Panc1 (cell line): ENCODE measurements around the gene SEC16A. TPM values are rescaled to one million over a fixed set of nuclear protein-coding genes. Genes with fewer than 3 reads are reported as not detected.

Experiments
- ATAC-seq: fragments of 200-7000 bp; cut with Tn5 transposase; 2 replicates; pipeline ENCODE4 v1.9.1; 2020; ENCODE audit warnings: mild to moderate bottlenecking, moderate library complexity
- BruUV-seq: library from RNA; stranded (reverse); fragments of 400-500 nt; replicated peaks from 2 replicates; lab custom pipeline; 2021; lab: Mats Ljungman, UMichigan
- CTCF ChIA-PET: fragments of 300-600 bp; sonication (Branson Sonifier 250); formaldehyde crosslinking; loops from one replicate; lab custom pipeline; 2022; ENCODE audit warnings: antibody characterized with exemption; lab: Charles Lee
- POLR2A ChIA-PET: fragments of 300-600 bp; sonication (Branson Sonifier 250); formaldehyde crosslinking; loops from one replicate; lab custom pipeline; 2022; ENCODE audit warnings: antibody characterized with exemption; lab: Charles Lee
- DNase-seq: peaks from one replicate; pipeline ENCODE4 v3.0.0-alpha.2; 2010; ENCODE audit warnings: low read depth, low spot score
- H3K27ac ChIP-seq: 2 replicates; pipeline ENCODE4 v1.5.1; 2011; ENCODE audit warnings: mild to moderate bottlenecking, low read length, inconsistent platforms
- H3K27me3 ChIP-seq: fragments of 200-500 bp; sonication (Bioruptor generic); 2 replicates; pipeline ENCODE4 v1.6.0; 2014; ENCODE audit warnings: low read length, inconsistent platforms; ENCODE audit not compliant: control insufficient read depth, insufficient read depth
- H3K36me3 ChIP-seq: fragments of 200-500 bp; sonication (Bioruptor generic); 2 replicates; pipeline ENCODE4 v1.5.1; 2014; ENCODE audit warnings: inconsistent platforms, mild to moderate bottlenecking, low read length, moderate library complexity; ENCODE audit not compliant: control insufficient read depth, insufficient read depth
- H3K4me1 ChIP-seq: 2 replicates; pipeline ENCODE4 v1.5.1; 2011; ENCODE audit warnings: inconsistent platforms, mild to moderate bottlenecking, low read length, moderate library complexity; ENCODE audit not compliant: control insufficient read depth, insufficient read depth
- H3K4me3 ChIP-seq, 2 experiments: 2 replicates each; pipeline ENCODE4 v1.5.1; 2011 to 2012; ENCODE audit warnings: low read depth in 2 of 2, low read length in 2 of 2, mild to moderate bottlenecking in 2 of 2, inconsistent platforms in 1 of 2, moderate library complexity in 1 of 2
- H3K9me3 ChIP-seq: fragments of 200-500 bp; sonication (Bioruptor generic); 2 replicates; pipeline ENCODE4 v1.5.1; 2014; ENCODE audit warnings: low read depth, mild to moderate bottlenecking, inconsistent platforms, low read length, moderate library complexity; ENCODE audit not compliant: control insufficient read depth, insufficient read depth
- CTCF ChIP-seq: fragments of 450-650 bp; IDR thresholded peaks from 2 replicates; pipeline ENCODE4 v1.5.1; 2017; ENCODE audit warnings: mild to moderate bottlenecking
- POLR2AphosphoS5 ChIP-seq: IDR thresholded peaks from 2 replicates; pipeline ENCODE4 v1.6.1; 2012; ENCODE audit warnings: mild to moderate bottlenecking, low read depth, low read length, moderate library complexity
- REST ChIP-seq, 2 experiments: IDR thresholded peaks; 2 replicates each; pipeline ENCODE4 v1.6.1; 2011 to 2012; ENCODE audit warnings: low read depth in 2 of 2, control low read depth in 1 of 2, low read length in 1 of 2, mild to moderate bottlenecking in 1 of 2, moderate library complexity in 1 of 2; ENCODE audit not compliant: insufficient read depth in 1 of 2
- SIN3A ChIP-seq: IDR thresholded peaks from 2 replicates; pipeline ENCODE4 v1.6.1; 2012; ENCODE audit warnings: low read depth, mild to moderate bottlenecking, low read length, moderate library complexity, borderline replicate concordance; ENCODE audit not compliant: insufficient read depth
- TCF7L2 ChIP-seq: IDR thresholded peaks from 2 replicates; pipeline ENCODE4 v1.6.1; 2011; ENCODE audit warnings: mild to moderate bottlenecking, low read depth, low read length, inconsistent platforms
- in situ Hi-C: cut with HindIII; loops from 2 replicates; pipeline ENCODE4 v1.10.0; 2016; ENCODE audit warnings: low sequenced_read_pairs, low pct_unique_long_range_greater_than_20kb
- intact Hi-C: fragments of 100-400 bp; cut with micrococcal nuclease; formaldehyde crosslinking; loops from one replicate; pipeline ENCODE4 v1.10.0; 2022; ENCODE audit not compliant: unreplicated experiment
- total RNA-seq: library from RNA; stranded (reverse); gene quantifications from one replicate; pipeline ENCODE4 v1.2.1, GENCODE V29; 2021; ENCODE audit not compliant: unreplicated experiment

The SEC16A gene
- total RNA-seq, 1 experiment from 2014 or later: 76.5 TPM

GRCh38 chr9:136474021-136474640 lies 8.7 kb downstream of the SEC16A start:
- intact Hi-C loops (no loop called here), in situ Hi-C loops (no loop called here)
- H3K4me3 ChIP-seq: no peak overlapping the region
- peaks cover 7% of the 10 kb centered on the region for H3K36me3 ChIP-seq
- no peak for ATAC-seq
- no peak for DNase-seq
- no peaks in the 10 kb centered on the region for H3K27me3 ChIP-seq
- BruUV-seq: no TSS peak
- no peak overlapping the region for H3K27ac ChIP-seq
- H3K4me1 ChIP-seq: no peaks in the 10 kb centered on the region
- ChIA-PET CTCF (no interaction called here), POLR2A (no interaction called here)
- no peaks in the 10 kb centered on the region for H3K9me3 ChIP-seq
- TF ChIP-seq REST (IDR thresholded peaks at IDR 0.05; ENCODE audit: insufficient read depth in 1 of 2, low read depth in 2 of 2, low read length in 1 of 2): no peak
- no peak for TF ChIP-seq TCF7L2
- no peak for TF ChIP-seq CTCF
- TF ChIP-seq POLR2AphosphoS5: no peak
- TF ChIP-seq SIN3A: no peak

GRCh38 chr9:136473354-136473721 lies 9.5 kb downstream of the SEC16A start:
- no peaks in the 10 kb centered on the region for H3K27me3 ChIP-seq
- no TSS peak for BruUV-seq
- TF ChIP-seq TCF7L2 (no peak), SIN3A (no peak), POLR2AphosphoS5 (no peak), CTCF (no peak), REST (IDR thresholded peaks at IDR 0.05; ENCODE audit: insufficient read depth in 1 of 2, low read depth in 2 of 2, low read length in 1 of 2) (no peak)
- in situ Hi-C loops: no loop called here
- peaks cover 9% of the 10 kb centered on the region for H3K36me3 ChIP-seq
- H3K4me3 ChIP-seq: no peak overlapping the region
- no peak for ATAC-seq
- ChIA-PET POLR2A (no interaction called here), CTCF (no interaction called here)
- intact Hi-C loops: no loop called here
- DNase-seq: no peak
- H3K4me1 ChIP-seq: no peaks in the 10 kb centered on the region
- no peak overlapping the region for H3K27ac ChIP-seq
- H3K9me3 ChIP-seq: no peaks in the 10 kb centered on the region
